Uterus (tissue), 4 donors: ENCODE data around the gene TMEM114. TPM values are rescaled to one million over a fixed set of nuclear protein-coding genes. Genes with fewer than 3 reads are reported as not detected.
"Not testable (repeated sequence)": the region's sequence is repeated elsewhere in the genome, so short reads cannot be mapped to it uniquely, and the experiment has no call there.

Experiments
- DNase-seq, 2 donors: peaks; one replicate each; pipeline ENCODE4 v3.0.0-alpha.2; 2019 to 2020
- H3K27ac ChIP-seq, 2 donors: fragments of 200-600 bp; sonication (generic); 1 replicate in 1 of 2; 2 replicates in 1 of 2; pipeline ENCODE4 v1.5.1; 2016 to 2018
- H3K27me3 ChIP-seq, 2 donors: fragments of 200-600 bp; sonication (generic); one replicate each; pipeline ENCODE4 v1.5.1; 2018 to 2019; ENCODE audit warnings: control low read depth in 1 of 2
- H3K36me3 ChIP-seq, 2 donors: fragments of 200-600 bp; sonication (generic); one replicate each; pipeline ENCODE4 v1.5.1; 2019; ENCODE audit warnings: control low read depth in 1 of 2
- H3K4me1 ChIP-seq, 2 donors: fragments of 200-600 bp; sonication (generic); one replicate each; pipeline ENCODE4 v1.5.1; 2018 to 2019; ENCODE audit warnings: control low read depth in 1 of 2
- H3K4me3 ChIP-seq, 2 donors: fragments of 200-600 bp; sonication (generic); 1 replicate in 1 of 2; 2 replicates in 1 of 2; pipeline ENCODE4 v1.5.1; 2018 to 2019; ENCODE audit warnings: mild to moderate bottlenecking in 1 of 2
- H3K9me3 ChIP-seq, 2 donors: fragments of 200-600 bp; sonication (generic); one replicate each; pipeline ENCODE4 v1.5.1; 2019; ENCODE audit warnings: control low read depth in 1 of 2
- CTCF ChIP-seq, 4 experiments: fragments of 200-600 bp in 2 of 4; fragments of 450-650 bp in 2 of 4; sonication (generic) in 2 of 4; IDR thresholded peaks; one replicate each; pipeline ENCODE4 v1.5.1; 2016 to 2019; ENCODE audit warnings: antibody characterized with exemption in 4 of 4, mild to moderate bottlenecking in 2 of 4, moderate library complexity in 1 of 4
- POLR2A ChIP-seq, 2 donors: fragments of 450-650 bp; IDR thresholded peaks; one replicate each; pipeline ENCODE4 v1.6.1; 2016; ENCODE audit warnings: antibody characterized with exemption in 2 of 2, mild to moderate bottlenecking in 1 of 2, moderate library complexity in 1 of 2
- intact Hi-C: fragments of 100-400 bp; cut with DNase I; formaldehyde crosslinking; loops from one replicate; pipeline ENCODE4 v1.15.1; 2023; ENCODE audit warnings: low total_unique reads
- total RNA-seq, 4 donors: library from RNA; depleted of rRNA in 3 of 4; stranded (reverse); fragments of >200 nt in 3 of 4; gene quantifications; one replicate each; pipeline versions ENCODE4 v1.1.0 to v1.2.4, GENCODE V29; 2014 to 2023
- donor health status: DM: yes; HTN: yes; CAD: no.

Gene TMEM114
- total RNA-seq, 4 donors from 2014 or later = not detected

DNA sequence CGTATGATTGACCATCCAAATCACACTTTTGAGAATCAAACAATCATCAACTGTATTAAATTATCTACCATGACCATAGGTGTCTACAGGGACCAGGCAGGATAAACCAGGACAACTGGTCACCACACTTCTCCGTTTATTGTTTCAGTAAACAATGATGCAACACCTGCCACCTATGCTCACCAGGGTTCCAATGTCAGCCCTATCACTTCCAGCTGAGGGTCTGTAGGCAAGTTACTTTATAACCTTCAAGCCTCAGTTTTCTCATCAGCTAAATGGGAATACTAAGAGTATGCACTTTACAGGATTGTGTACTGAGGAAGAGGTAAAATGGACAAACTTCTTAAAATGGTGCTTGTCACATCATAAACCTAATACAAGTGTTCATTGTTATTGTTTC is 14.9 kb downstream of the TMEM114 start:
- intact Hi-C loops = no loop called here
- Histone ChIP-seq H3K4me3 (no peak overlapping the region), H3K27ac (no peak overlapping the region), H3K4me1 (no peaks in the 10 kb centered on the region), H3K9me3 (no peaks in the 10 kb centered on the region), H3K36me3 (no peaks in the 10 kb centered on the region), H3K27me3 (no peaks in the 10 kb centered on the region)
- no peak for DNase-seq
- TF ChIP-seq CTCF (IDR thresholded peaks at IDR 0.05) = no peak
- no peak for TF ChIP-seq POLR2A (IDR thresholded peaks at IDR 0.05)

GRCh38 chr16:8572919-8573724 is 17.2 kb downstream of the TMEM114 start:
- intact Hi-C loops = no loop called here
- no peaks in the 10 kb centered on the region for H3K4me1 ChIP-seq
- TF ChIP-seq POLR2A (IDR thresholded peaks at IDR 0.05) = no peak
- no peak for TF ChIP-seq CTCF (IDR thresholded peaks at IDR 0.05)
- H3K36me3 ChIP-seq = no peaks in the 10 kb centered on the region
- H3K27me3 ChIP-seq = peaks cover 0 to 3% of the 10 kb centered on the region in 2 donors
- DNase-seq = no peak
- H3K4me3 ChIP-seq = no peak overlapping the region
- no peaks in the 10 kb centered on the region for H3K9me3 ChIP-seq
- H3K27ac ChIP-seq = no peak overlapping the region

DNA sequence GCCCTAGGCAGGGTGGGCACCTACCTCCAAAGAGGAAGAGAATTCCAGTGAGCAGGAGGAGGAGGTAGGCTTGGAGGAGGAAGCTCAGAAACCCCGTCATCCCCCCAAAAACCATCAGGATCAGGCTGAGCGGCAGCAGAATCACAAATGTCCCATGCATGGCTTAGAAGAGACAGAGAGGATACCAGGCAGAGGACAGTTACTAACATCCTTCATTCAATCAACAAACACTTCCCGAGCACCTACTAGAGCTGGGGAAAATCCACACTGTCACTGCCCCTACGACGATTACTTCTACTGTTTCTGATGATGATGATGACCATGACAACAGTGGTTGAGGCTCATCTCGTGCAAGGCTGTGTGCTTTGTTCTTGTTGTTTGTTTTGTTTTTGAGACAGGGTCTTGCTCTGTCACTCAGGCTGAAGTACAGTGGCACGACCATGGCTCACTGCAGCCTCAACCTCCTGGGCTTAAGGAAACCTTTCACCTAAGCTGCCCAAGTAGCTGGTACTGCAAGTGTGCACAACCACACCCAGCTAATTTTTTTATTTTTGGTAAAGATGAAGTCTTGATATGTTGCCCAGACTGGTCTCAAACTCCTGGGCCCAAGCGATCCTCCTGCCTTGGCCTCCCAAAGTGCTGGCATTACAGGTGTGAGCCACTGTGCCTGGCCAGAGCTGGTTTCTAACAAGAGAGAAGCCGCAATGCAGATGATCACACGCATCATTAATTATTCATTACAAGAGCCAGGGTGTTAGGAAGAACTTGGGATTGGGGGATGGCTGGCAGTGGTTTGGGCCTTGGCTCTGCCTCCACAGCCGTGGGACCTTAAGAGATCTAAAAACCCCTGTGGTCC is 18.0 kb downstream of the TMEM114 start:
- H3K27me3 ChIP-seq = peaks cover 0 to 3% of the 10 kb centered on the region in 2 donors
- DNase-seq = no peak
- H3K4me1 ChIP-seq = no peaks in the 10 kb centered on the region
- no peaks in the 10 kb centered on the region for H3K9me3 ChIP-seq
- H3K27ac ChIP-seq = no peak overlapping the region
- intact Hi-C loops = no loop called here
- no peak overlapping the region for H3K4me3 ChIP-seq
- TF ChIP-seq CTCF (IDR thresholded peaks at IDR 0.05) = no peak
- no peak for TF ChIP-seq POLR2A (IDR thresholded peaks at IDR 0.05)
- no peaks in the 10 kb centered on the region for H3K36me3 ChIP-seq

DNA sequence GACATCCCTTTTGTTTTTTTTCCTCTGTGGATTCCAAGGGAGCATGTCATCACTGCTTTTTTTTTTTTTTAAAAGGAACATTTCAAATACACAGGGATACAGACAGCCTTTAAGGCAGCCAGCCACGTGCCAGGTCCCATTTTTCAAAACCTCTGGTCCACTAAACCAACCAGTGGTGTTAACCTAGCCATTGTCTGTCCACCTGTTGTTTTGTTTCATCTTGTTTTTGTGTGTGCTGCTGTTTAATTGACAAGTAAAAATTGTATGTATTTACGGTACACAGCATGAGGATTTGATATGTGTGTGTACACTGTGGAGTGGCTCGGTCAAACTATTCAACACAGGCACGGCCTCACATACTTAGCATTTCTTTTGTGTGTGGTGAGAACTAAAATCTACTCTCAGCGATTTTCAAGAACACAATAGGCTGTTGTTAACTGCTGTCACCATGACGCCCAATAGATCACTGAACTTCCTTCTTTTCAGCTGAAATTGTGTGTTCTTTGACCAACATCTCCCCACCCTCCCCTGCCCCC is 19.2 kb downstream of the TMEM114 start:
- Histone ChIP-seq H3K36me3 (no peaks in the 10 kb centered on the region), H3K4me3 (no peak overlapping the region), H3K27me3 (peaks cover 0 to 3% of the 10 kb centered on the region in 2 donors), H3K9me3 (no peaks in the 10 kb centered on the region), H3K4me1 (no peaks in the 10 kb centered on the region), H3K27ac (no peak overlapping the region)
- TF ChIP-seq POLR2A (IDR thresholded peaks at IDR 0.05) (no peak), CTCF (IDR thresholded peaks at IDR 0.05) (no peak)
- intact Hi-C loops = no loop called here
- no peak for DNase-seq

GRCh38 chr16:8570393-8570792 is 19.9 kb downstream of the TMEM114 start:
- DNase-seq, intact Hi-C loops, H3K9me3 ChIP-seq, H3K4me1 ChIP-seq, H3K36me3 ChIP-seq, H3K27ac ChIP-seq, H3K4me3 ChIP-seq, H3K27me3 ChIP-seq: not testable (repeated sequence)
